Erythroblast (primary cell): ENCODE results near the gene FAM168B.

Experiments used
- GATA1 ChIP-seq: IDR thresholded peaks from 2 replicates; pipeline ENCODE4 v1.6.1; 2011; ENCODE audit warnings: low read depth, mild to moderate bottlenecking, control low read depth, low read length, moderate library complexity
- POLR2A ChIP-seq: IDR thresholded peaks from 2 replicates; pipeline ENCODE4 v1.6.1; 2011; ENCODE audit warnings: mild to moderate bottlenecking, low read length

- TF ChIP-seq POLR2A (no peak), GATA1 (no peak)
These were observed 69.5 kb downstream of the FAM168B start for GRCh38 chr2:131023758-131024157.
